Lung (tissue), 12 donors: ENCODE data around the gene HACD1. TPM values are rescaled to one million over a fixed set of nuclear protein-coding genes. Genes with fewer than 3 reads are reported as not detected.
A peak's percentile ranks its signal among the peaks of the same experiment; 100 is the strongest.

ENCODE experiments used
- ATAC-seq: fragments of 200-7000 bp; cut with Tn5 transposase; one replicate; pipeline ENCODE4 v1.9.1; 2020; ENCODE audit warnings: moderate number of reproducible peaks; ENCODE audit not compliant: insufficient read depth, low FRiP score
- DNase-seq, 3 donors: peaks; one replicate each; pipeline ENCODE4 v3.0.0-alpha.2; 2013 to 2017
- H3K27ac ChIP-seq, 2 donors: one replicate each; pipeline ENCODE4 v1.5.1; 2013; ENCODE audit warnings: mild to moderate bottlenecking in 2 of 2, moderate library complexity in 2 of 2, control low read depth in 1 of 2, inconsistent platforms in 1 of 2, low read depth in 1 of 2, low read length in 1 of 2
- H3K27me3 ChIP-seq, 3 donors: one replicate each; pipeline ENCODE4 v1.5.1; 2013; ENCODE audit warnings: low read length in 2 of 3; ENCODE audit not compliant: control insufficient read depth in 3 of 3, insufficient read depth in 3 of 3
- H3K36me3 ChIP-seq, 4 donors: one replicate each; pipeline ENCODE4 v1.5.1; 2013; ENCODE audit warnings: low read length in 4 of 4, mild to moderate bottlenecking in 1 of 4, moderate library complexity in 1 of 4; ENCODE audit not compliant: control insufficient read depth in 4 of 4, insufficient read depth in 4 of 4
- H3K4me1 ChIP-seq, 5 donors: one replicate each; pipeline ENCODE4 v1.5.1; 2013; ENCODE audit warnings: low read length in 5 of 5, mild to moderate bottlenecking in 2 of 5, moderate library complexity in 1 of 5; ENCODE audit not compliant: control insufficient read depth in 5 of 5, insufficient read depth in 5 of 5
- H3K4me3 ChIP-seq: one replicate; pipeline ENCODE4 v1.5.1; 2013; ENCODE audit warnings: mild to moderate bottlenecking, control low read depth, moderate library complexity
- H3K9ac ChIP-seq, 2 donors: one replicate each; pipeline ENCODE4 v1.5.1; 2013; ENCODE audit warnings: low read length in 2 of 2, control low read depth in 1 of 2; ENCODE audit not compliant: insufficient read depth in 1 of 2
- H3K9me3 ChIP-seq, 4 donors: one replicate each; pipeline ENCODE4 v1.5.1; 2013; ENCODE audit warnings: low read length in 3 of 4, mild to moderate bottlenecking in 1 of 4, moderate library complexity in 1 of 4; ENCODE audit not compliant: control insufficient read depth in 4 of 4, insufficient read depth in 3 of 4
- WGBS, 2 donors: extraction: QIAGEN DNeasy Blood & Tissue Kit; methylation state at CpG; one replicate each; pipeline ENCODE4 v1.1.7; 2013; 5-methylcytosine and 5-hydroxymethylcytosine counted together
- polyA plus RNA-seq, 2 donors: library from polyadenylated mRNA; stranded (reverse); fragments of 200-250 nt; gene quantifications; one replicate each; pipeline ENCODE4 v1.2.1, GENCODE V29; 2013
- total RNA-seq, 2 donors: library from RNA; depleted of rRNA in 1 of 2; stranded (reverse); fragments of >200 nt in 1 of 2; gene quantifications; one replicate each; pipeline ENCODE4 v1.2.1, GENCODE V29; 2014 to 2021
- TF ChIP-seq, protein P1 (sequence below): IDR thresholded peaks from 2 replicates; pipeline ENCODE4 v1.5.1; 2012; ENCODE audit warnings: mild to moderate bottlenecking; ENCODE audit errors: control extremely low read depth, extremely low read depth
- donor health status: control.
- donor health status: control.
- donor health status: Bipolar disorder and iron deficiency.
- donor health status: healthy.
- donor health status: DM: yes; HTN: yes; CAD: no.

Gene HACD1
- total and polyA plus RNA-seq, 4 donors = 11.5 to 49.2 (median 24.3) TPM

DNA sequence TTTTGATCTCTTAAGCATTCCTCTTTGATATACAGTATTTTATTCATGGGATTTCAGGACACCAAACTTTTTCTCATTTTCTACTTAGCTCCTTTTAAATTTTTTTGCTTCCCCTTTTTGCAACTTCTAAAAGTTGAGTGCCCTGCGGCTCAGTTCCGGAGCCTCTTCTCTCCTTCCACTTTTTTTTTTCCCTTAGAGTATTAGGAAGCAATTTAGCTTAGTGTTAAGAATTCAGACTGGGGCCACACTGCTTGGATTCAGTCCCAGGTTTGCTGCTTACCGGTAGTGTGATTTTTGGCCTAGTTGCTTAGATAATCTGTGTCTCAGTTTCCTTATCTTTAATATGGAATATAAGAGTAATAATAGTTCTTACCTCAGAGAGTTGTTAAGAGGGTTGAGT is 30.2 kb upstream of the HACD1 start:
- ATAC-seq (no peak), DNase-seq (peak in 2 of 3 donors; percentile 21 to 69)
- TF ChIP-seq, protein P1, sequence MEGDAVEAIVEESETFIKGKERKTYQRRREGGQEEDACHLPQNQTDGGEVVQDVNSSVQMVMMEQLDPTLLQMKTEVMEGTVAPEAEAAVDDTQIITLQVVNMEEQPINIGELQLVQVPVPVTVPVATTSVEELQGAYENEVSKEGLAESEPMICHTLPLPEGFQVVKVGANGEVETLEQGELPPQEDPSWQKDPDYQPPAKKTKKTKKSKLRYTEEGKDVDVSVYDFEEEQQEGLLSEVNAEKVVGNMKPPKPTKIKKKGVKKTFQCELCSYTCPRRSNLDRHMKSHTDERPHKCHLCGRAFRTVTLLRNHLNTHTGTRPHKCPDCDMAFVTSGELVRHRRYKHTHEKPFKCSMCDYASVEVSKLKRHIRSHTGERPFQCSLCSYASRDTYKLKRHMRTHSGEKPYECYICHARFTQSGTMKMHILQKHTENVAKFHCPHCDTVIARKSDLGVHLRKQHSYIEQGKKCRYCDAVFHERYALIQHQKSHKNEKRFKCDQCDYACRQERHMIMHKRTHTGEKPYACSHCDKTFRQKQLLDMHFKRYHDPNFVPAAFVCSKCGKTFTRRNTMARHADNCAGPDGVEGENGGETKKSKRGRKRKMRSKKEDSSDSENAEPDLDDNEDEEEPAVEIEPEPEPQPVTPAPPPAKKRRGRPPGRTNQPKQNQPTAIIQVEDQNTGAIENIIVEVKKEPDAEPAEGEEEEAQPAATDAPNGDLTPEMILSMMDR = no peak
- Histone ChIP-seq H3K9ac (no peak overlapping the region), H3K27me3 (no peaks in the 10 kb centered on the region), H3K36me3 (no peaks in the 10 kb centered on the region), H3K9me3 (no peaks in the 10 kb centered on the region), H3K27ac (no peak overlapping the region), H3K4me1 (peaks cover 1 to 32% (median 13%) of the 10 kb centered on the region in 5 donors), H3K4me3 (no peak overlapping the region)
- 23 to 37% methylated on average over 3 of the region's 3 CpGs for WGBS, 2 donors

- ATAC-seq (no peak), DNase-seq (no peak)
- H3K9me3 ChIP-seq = no peaks in the 10 kb centered on the region
- TF ChIP-seq, protein P1 = no peak
- WGBS, 2 donors = 32 to 44% methylated on average over 6 of the region's 6 CpGs
- H3K27me3 ChIP-seq = no peaks in the 10 kb centered on the region
- peaks cover 1 to 30% (median 13%) of the 10 kb centered on the region in 5 donors for H3K4me1 ChIP-seq
- H3K9ac ChIP-seq = peak overlapping the region in 1 of 2 donors; percentile 99
- H3K27ac ChIP-seq = peak overlapping the region; percentile 14 to 30
- H3K36me3 ChIP-seq = no peaks in the 10 kb centered on the region
- no peak overlapping the region for H3K4me3 ChIP-seq
Measured at GRCh38 chr10:17645621-17646345, 28.6 kb upstream of the HACD1 start.

- Histone ChIP-seq H3K9me3 (peaks cover 0 to 3% (median under 1%) of the 10 kb centered on the region in 4 donors), H3K36me3 (no peaks in the 10 kb centered on the region), H3K4me3 (peak overlapping the region; percentile 87), H3K27me3 (no peaks in the 10 kb centered on the region), H3K4me1 (peaks cover 1 to 30% (median 13%) of the 10 kb centered on the region in 5 donors), H3K9ac (peak overlapping the region; percentile 99), H3K27ac (peak overlapping the region; percentile 97)
- TF ChIP-seq, protein P1 = no peak
- peak; percentile 15 for ATAC-seq
- 3% methylated on average over 9 of the region's 9 CpGs for WGBS, 2 donors
- peak in 1 of 3 donors; percentile 72 for DNase-seq
Measured at GRCh38 chr10:17644485-17644943, 27.3 kb upstream of the HACD1 start.
